Psoas muscle (tissue), 8 donors: Measurements from ENCODE around the gene MYDGF. TPM values are rescaled to one million over a fixed set of nuclear protein-coding genes. Genes with fewer than 3 reads are reported as not detected.

Experiments
- ATAC-seq, 4 donors: fragments of 200-7000 bp; cut with Tn5 transposase; one replicate each; pipeline ENCODE4 v1.9.1; 2020; ENCODE audit warnings: moderate library complexity in 3 of 4, mild to moderate bottlenecking in 2 of 4
- DNase-seq, 2 donors: peaks; one replicate each; pipeline ENCODE4 v3.0.0-alpha.2; 2020
- H3K27ac ChIP-seq: fragments of 200-600 bp; one replicate; pipeline ENCODE4 v1.8.0; 2022
- H3K27me3 ChIP-seq, 3 donors: fragments of 200-600 bp in 1 of 3; one replicate each; pipeline versions ENCODE4 v1.6.1 to v1.8.0; 2013 to 2022; ENCODE audit warnings: low read length in 2 of 3, mild to moderate bottlenecking in 2 of 3, moderate library complexity in 1 of 3; ENCODE audit not compliant: insufficient read depth in 3 of 3
- H3K36me3 ChIP-seq, 2 donors: fragments of 200-600 bp in 1 of 2; one replicate each; pipeline versions ENCODE4 v1.6.1 to v1.8.0; 2013 to 2022; ENCODE audit warnings: low read depth in 1 of 2, mild to moderate bottlenecking in 1 of 2, moderate library complexity in 1 of 2; ENCODE audit not compliant: insufficient read depth in 1 of 2
- H3K4me1 ChIP-seq: fragments of 200-600 bp; one replicate; pipeline ENCODE4 v1.8.0; 2022
- H3K4me3 ChIP-seq: fragments of 200-600 bp; one replicate; pipeline ENCODE4 v1.8.0; 2022; ENCODE audit warnings: mild to moderate bottlenecking
- H3K9me3 ChIP-seq: fragments of 200-600 bp; one replicate; pipeline ENCODE4 v1.8.0; 2022
- WGBS, 3 donors: extraction: QIAGEN DNeasy Blood & Tissue Kit; methylation state at CpG; one replicate each; pipeline versions ENCODE4 v1.1.6 to v1.1.7; 2013; 5-methylcytosine and 5-hydroxymethylcytosine counted together
- intact Hi-C, 2 donors: fragments of 100-400 bp; cut with DNase I; formaldehyde crosslinking; loops; one replicate each; pipeline versions ENCODE4 v1.11.0 to v1.14.2; 2022
- polyA plus RNA-seq, 3 donors: library from polyadenylated mRNA; stranded (reverse); fragments of 200-250 nt; gene quantifications; one replicate each; pipeline ENCODE4 v1.2.3, GENCODE V29; 2013
- total RNA-seq, 4 donors: library from RNA; stranded (reverse); fragmentation: NEBNext Ultra II Directional in 2 of 4; extraction: Animal tissue kit (Norgen Biotek cat#: 25700) in 2 of 4; gene quantifications; one replicate each; pipeline versions ENCODE4 v1.2.1 to v1.2.4, GENCODE V29; 2021 to 2023
- TF ChIP-seq, protein P1 (sequence below): fragments of 200-600 bp; IDR thresholded peaks from one replicate; pipeline ENCODE4 v1.8.0; 2022; ENCODE audit warnings: antibody characterized with exemption
- donor health status: healthy with polysubstance abuse.
- donor health status: DM: no; HTN: no; CAD: no; lungs with moderate emphysema.
- donor health status: Bipolar disorder and iron deficiency.
- donor health status: healthy.
- donor health status: DM: yes; HTN: yes; CAD: no.
- donor health status: DM: no; HTN: no; CAD: no.
- donor health status: DM: no; HTN: no; CAD: no.
- donor health status: DM: yes; HTN: yes; CAD: no.

MYDGF gene
- total and polyA plus RNA-seq, 7 donors: 11.4 to 164 (median 23.9) TPM

DNA sequence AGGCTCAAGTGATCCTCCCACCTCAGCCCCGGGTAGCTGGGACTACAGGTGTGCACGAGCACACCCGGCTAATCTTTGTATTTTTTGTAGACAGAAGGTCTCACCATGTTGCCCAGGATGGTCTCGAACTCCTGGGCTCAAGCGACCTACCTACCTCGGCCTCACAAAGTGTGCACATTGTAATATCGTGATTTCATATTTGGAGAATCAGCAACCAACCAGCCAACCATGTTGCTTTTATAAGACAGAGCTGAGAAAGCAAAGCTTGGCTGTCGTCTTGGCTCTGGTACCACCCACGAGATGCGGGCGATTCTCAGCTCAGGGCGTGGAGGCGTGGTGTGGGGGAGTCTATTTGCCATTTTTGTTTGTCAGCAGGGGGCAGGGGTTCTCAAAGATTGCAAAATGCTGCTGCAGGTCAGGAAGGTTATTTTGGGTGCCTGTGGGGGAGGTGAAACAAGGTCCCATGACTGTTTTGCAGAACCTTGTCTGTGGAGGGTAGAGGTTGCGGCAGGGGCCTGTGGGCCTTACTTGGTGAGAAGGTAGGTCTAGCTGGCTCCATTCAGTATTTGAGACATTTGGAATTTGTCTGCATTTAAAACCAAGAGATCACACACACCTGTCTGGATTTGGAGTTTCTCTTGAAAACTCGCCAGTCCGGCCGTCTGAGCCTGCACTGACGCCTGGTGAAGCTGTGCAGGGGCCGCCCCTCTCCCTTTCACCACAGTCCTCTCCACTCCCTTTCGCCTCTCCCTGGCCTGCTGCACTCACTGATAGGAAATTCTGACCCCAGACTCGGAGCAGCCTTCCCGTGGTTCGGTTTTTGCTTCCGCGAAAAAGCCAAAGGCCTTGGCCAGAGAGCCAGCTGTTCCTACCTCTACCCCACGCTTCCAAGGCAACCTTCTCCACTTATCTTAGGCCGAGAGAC, 15.4 kb downstream of the MYDGF start:
- no peaks in the 10 kb centered on the region for H3K27me3 ChIP-seq
- peaks cover 8% of the 10 kb centered on the region for H3K4me1 ChIP-seq
- intact Hi-C loops: loop anchor here in 1 of 2 donors (1.0 kb wide), 1 partner anchor 27 kb away; no protein-coding TSS in a partner anchor
- no peak overlapping the region for H3K4me3 ChIP-seq
- peaks cover 0 to 59% of the 10 kb centered on the region in 2 donors for H3K36me3 ChIP-seq
- DNase-seq: no peak
- H3K9me3 ChIP-seq: no peaks in the 10 kb centered on the region
- no peak overlapping the region for H3K27ac ChIP-seq
- TF ChIP-seq, protein P1, sequence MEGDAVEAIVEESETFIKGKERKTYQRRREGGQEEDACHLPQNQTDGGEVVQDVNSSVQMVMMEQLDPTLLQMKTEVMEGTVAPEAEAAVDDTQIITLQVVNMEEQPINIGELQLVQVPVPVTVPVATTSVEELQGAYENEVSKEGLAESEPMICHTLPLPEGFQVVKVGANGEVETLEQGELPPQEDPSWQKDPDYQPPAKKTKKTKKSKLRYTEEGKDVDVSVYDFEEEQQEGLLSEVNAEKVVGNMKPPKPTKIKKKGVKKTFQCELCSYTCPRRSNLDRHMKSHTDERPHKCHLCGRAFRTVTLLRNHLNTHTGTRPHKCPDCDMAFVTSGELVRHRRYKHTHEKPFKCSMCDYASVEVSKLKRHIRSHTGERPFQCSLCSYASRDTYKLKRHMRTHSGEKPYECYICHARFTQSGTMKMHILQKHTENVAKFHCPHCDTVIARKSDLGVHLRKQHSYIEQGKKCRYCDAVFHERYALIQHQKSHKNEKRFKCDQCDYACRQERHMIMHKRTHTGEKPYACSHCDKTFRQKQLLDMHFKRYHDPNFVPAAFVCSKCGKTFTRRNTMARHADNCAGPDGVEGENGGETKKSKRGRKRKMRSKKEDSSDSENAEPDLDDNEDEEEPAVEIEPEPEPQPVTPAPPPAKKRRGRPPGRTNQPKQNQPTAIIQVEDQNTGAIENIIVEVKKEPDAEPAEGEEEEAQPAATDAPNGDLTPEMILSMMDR: no peak
- peak; percentile 20 to 51 (median 36) for ATAC-seq
- WGBS, 3 donors: 64 to 85% (median 68%) methylated on average over 27 of the region's 27 CpGs

DNA sequence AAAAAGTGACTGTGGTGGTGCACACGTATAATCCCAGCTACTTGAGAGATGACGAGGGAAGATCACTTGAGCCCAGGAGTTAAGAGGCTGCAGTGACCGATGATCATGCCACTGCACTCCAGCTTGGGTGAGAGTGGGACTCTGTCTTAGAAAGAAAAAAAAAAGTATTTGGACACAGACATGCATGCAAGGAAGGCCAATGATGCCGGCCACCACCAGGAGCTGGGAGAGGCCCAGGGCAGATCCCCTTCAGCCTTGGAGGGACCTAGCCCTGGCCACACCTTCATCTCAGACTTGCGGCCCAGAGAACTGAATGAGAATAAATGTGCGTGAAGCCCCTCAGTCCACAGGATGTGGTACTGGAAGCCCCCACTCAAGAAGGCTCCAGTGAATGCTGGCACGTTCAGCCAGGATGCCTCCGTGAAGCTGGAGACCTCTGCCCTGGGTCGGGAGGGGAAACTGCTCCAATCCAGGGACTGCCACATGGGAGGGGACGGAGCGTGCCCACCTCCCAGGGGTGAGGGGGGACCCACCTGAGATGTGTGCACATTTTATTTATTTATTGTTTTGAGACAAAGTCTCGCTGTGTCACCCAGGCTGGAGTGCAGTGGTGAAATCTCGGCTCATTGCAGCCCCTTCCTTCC, 16.2 kb downstream of the MYDGF start:
- Histone ChIP-seq H3K36me3 (peaks cover 0 to 51% of the 10 kb centered on the region in 2 donors), H3K4me3 (no peak overlapping the region), H3K27me3 (no peaks in the 10 kb centered on the region), H3K4me1 (peaks cover 8% of the 10 kb centered on the region), H3K27ac (no peak overlapping the region), H3K9me3 (no peaks in the 10 kb centered on the region)
- DNase-seq (no peak), ATAC-seq (peak in 1 of 4 donors; percentile 9)
- TF ChIP-seq, protein P1: no peak
- WGBS, 3 donors: 75 to 85% (median 76%) methylated on average over 13 of the region's 13 CpGs
- intact Hi-C loops: no loop called here

DNA sequence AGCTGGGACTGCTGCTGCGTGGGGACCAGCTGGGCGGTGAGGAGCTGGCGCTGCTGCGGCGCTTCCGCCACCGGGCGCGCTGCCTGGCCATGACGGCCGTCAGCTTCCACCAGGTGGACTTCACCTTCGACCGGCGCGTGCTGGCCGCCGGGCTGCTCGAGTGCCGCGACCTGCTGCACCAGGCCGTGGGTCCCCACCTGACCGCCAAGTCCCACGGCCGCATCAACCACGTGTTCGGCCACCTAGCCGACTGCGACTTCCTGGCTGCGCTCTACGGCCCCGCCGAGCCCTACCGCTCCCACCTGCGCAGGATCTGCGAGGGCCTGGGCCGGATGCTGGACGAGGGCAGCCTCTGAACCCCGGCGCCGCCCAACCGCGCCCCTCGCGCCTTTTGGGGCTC, 18.1 kb downstream of the MYDGF start:
- TF ChIP-seq, protein P1: no peak
- Histone ChIP-seq H3K27me3 (no peaks in the 10 kb centered on the region), H3K4me1 (peaks cover 15% of the 10 kb centered on the region), H3K36me3 (peaks cover 0 to 33% of the 10 kb centered on the region in 2 donors), H3K27ac (no peak overlapping the region), H3K9me3 (no peaks in the 10 kb centered on the region), H3K4me3 (no peak overlapping the region)
- ATAC-seq (no peak), DNase-seq (no peak)
- 92 to 96% (median 92%) methylated on average over 39 to 44 of the region's 44 CpGs for WGBS, 3 donors
- intact Hi-C loops: no loop called here

DNA sequence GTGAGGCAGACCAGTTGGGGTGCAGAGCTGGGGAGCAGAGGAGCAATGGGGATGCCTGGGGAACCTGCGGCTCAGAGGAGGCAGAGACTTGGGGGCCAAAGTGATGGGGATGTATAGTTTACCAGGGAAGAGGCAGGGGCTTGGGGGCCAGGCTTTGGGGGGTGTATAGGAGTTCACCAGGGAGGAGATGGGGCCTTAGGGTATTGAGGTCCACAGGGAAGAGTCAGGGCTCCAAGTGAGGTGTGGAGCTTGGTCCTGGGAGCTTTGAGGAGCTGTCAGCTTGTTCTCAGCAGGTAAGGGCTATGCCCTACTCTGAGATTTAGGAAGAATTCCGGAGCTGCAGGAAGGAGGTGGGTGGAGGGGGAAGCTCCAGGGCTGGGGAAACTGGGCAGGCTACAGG, 20.0 kb downstream of the MYDGF start:
- Histone ChIP-seq H3K27ac (no peak overlapping the region), H3K27me3 (no peaks in the 10 kb centered on the region), H3K36me3 (peaks cover 0 to 14% of the 10 kb centered on the region in 2 donors), H3K4me3 (no peak overlapping the region), H3K9me3 (no peaks in the 10 kb centered on the region), H3K4me1 (peaks cover 15% of the 10 kb centered on the region)
- TF ChIP-seq, protein P1: no peak
- ATAC-seq: no peak
- DNase-seq: no peak
- intact Hi-C loops: no loop called here
- 69 to 89% (median 74%) methylated on average over 2 of the region's 2 CpGs for WGBS, 3 donors
